ENCODE results near the gene POLR2E.

The POLR2E gene

GRCh38 chr19:1138121-1138520, 42.9 kb upstream of the POLR2E start:
- no peak for DNase-seq (ENCODE audit: low read depth)
- TF ChIP-seq, protein P1, sequence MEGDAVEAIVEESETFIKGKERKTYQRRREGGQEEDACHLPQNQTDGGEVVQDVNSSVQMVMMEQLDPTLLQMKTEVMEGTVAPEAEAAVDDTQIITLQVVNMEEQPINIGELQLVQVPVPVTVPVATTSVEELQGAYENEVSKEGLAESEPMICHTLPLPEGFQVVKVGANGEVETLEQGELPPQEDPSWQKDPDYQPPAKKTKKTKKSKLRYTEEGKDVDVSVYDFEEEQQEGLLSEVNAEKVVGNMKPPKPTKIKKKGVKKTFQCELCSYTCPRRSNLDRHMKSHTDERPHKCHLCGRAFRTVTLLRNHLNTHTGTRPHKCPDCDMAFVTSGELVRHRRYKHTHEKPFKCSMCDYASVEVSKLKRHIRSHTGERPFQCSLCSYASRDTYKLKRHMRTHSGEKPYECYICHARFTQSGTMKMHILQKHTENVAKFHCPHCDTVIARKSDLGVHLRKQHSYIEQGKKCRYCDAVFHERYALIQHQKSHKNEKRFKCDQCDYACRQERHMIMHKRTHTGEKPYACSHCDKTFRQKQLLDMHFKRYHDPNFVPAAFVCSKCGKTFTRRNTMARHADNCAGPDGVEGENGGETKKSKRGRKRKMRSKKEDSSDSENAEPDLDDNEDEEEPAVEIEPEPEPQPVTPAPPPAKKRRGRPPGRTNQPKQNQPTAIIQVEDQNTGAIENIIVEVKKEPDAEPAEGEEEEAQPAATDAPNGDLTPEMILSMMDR (conservative IDR thresholded peaks at IDR 0.05; ENCODE audit: low read length) = no peak
- no peak overlapping the region for H3K4me3 ChIP-seq (ENCODE audit: low read length)

DNA sequence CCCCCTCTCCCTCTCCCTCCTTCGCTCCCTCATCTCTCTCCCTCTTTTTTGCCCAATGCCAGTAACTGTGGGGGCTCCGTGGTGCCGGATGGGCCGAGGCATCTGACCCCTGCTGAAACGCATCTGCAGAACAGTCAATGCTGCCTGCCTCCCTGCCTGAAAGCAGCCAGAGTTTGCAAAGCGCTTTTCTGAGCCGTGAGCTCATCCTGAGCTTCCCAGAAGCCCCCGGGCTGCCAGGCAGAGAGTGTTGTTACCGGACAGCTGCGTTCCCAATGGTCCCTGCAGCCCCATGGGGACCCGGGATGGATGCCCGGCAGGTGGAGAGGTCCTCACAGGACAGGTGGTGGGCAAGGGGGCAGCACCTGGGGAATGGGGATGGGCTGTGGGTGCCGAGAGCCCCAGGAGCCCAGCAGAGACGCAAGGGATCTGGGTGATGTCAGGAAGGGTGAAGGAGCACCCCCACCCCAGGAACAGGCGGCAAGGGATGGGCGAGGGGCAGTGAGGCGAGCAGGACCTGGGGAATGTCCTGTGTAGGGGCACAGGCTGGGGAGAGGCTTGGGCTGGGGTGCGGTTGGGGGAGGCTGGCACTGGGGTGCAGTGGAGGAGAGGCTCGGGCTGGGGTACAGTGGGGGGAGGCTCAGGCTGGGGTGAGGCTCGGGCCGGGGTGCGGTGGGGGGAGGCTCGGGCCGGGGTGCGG, 41.6 kb upstream of the POLR2E start:
- TF ChIP-seq, protein P1 (conservative IDR thresholded peaks at IDR 0.05; ENCODE audit: low read length) = no peak
- DNase-seq (ENCODE audit: low read depth) = no peak

DNA sequence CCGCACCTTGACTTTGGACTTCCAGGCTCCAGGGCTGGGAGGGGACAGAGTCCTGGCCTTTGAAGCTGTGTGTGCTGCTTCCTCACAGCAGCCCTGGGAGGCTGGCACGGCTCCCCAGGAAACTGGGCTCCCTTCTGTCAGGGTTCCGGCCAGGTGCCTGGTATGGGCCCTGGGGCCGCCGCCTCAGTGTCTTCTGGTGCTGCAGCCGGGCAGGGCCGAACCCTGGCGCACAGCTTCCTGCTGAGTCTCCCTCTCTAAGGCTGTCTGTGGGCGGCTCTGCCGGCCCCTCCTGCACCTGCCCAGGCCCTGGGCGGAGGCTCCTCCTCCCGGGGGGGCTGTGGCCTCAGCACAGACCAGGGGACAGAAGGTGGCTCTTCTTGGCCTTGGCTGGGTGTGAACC, 41.0 kb upstream of the POLR2E start:
- TF ChIP-seq, protein P1 (conservative IDR thresholded peaks at IDR 0.05; ENCODE audit: low read length) = no peak
- no peak for DNase-seq (ENCODE audit: low read depth)
- H3K4me3 ChIP-seq (ENCODE audit: low read length) = no peak overlapping the region

More for the DNA sequence above, 41.6 kb upstream of the POLR2E start:
- no peak overlapping the region for H3K4me3 ChIP-seq (ENCODE audit: low read length)

GRCh38 chr19:1135454-1135853, 40.3 kb upstream of the POLR2E start:
- no peak overlapping the region for H3K4me3 ChIP-seq (ENCODE audit: low read length)
- TF ChIP-seq, protein P1 (conservative IDR thresholded peaks at IDR 0.05; ENCODE audit: low read length) = no peak
- no peak for DNase-seq (ENCODE audit: low read depth)

- TF ChIP-seq, protein P1 (conservative IDR thresholded peaks at IDR 0.05; ENCODE audit: low read length) = no peak
- no peak overlapping the region for H3K4me3 ChIP-seq (ENCODE audit: low read length)
- no peak for DNase-seq (ENCODE audit: low read depth)
Measured at GRCh38 chr19:1134431-1134830, 39.3 kb upstream of the POLR2E start.

DNA sequence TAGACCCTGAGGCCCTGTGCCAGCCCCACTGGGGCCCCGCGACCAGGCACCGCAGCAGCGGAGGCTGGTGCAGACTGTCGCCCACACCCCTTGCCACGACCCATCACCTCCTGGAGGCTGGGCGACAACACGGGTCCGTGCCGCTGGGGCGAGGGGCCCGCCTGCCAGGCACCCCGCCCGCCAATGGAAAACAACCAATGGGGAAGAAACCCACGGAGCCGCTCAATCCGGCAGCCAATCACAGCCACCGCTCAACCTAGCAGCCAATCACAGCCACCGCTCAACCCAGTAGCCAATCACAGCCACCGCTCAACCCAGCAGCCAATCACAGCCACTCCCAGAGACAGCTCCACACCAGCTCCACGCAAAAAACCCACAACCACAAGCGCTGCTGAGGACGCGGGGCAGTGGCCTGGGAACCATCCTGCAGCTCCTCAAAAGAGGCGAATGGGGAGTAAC, 38.3 kb upstream of the POLR2E start:
- TF ChIP-seq, protein P1 (conservative IDR thresholded peaks at IDR 0.05; ENCODE audit: low read length) = no peak
- H3K4me3 ChIP-seq (ENCODE audit: low read length) = no peak overlapping the region
- DNase-seq (ENCODE audit: low read depth) = no peak

Measured in AG10803 (cell line).